ENCODE measurements around the gene GABPA.
"Not testable (repeated sequence)": the region's sequence is repeated elsewhere in the genome, so short reads cannot be mapped to it uniquely, and the experiment has no call there.

GABPA gene

DNA sequence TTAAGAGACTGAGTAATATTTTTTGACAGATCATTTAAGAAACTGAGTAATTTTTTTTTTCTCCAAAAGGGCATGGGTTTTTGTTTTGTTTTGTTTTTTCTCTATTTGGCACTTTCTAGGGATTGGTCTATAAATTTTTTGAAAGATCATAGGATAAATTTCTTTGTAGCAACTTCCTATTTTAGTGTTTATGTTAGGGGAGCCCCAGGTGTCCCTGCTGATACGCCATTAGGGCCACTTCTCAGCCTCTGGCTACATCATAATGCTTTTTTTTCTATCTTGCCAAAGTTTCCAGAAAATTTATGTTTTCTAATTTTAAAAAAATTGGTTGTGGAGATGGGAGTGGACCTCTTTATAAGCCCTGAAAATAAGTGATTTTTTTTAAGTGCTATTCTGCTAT is 2.6 kb downstream of the GABPA start:
- DNase-seq (ENCODE audit: low read depth in 2 of 2), result no peak

DNA sequence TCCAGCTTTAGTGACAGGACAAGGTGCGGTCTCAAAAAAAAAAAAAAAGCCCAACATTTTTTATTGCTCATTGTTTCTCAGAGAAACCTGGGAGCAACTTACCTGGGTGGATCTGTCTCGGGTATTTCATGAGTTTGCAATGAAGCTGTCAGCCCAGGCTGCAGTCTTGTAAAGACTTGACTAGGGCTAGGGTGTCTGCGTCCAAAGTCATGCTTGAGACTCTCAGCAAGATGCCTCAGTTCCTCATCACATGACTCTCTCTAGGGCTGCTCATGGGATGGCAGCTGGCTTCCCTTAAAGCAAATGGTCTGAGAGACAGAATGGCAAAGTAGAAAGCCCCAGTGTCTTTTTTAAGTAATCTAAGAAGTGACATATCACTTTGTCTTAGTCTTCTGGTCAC is 8.1 kb downstream of the GABPA start:
- no peak for DNase-seq (ENCODE audit: low read depth in 2 of 2)

DNA sequence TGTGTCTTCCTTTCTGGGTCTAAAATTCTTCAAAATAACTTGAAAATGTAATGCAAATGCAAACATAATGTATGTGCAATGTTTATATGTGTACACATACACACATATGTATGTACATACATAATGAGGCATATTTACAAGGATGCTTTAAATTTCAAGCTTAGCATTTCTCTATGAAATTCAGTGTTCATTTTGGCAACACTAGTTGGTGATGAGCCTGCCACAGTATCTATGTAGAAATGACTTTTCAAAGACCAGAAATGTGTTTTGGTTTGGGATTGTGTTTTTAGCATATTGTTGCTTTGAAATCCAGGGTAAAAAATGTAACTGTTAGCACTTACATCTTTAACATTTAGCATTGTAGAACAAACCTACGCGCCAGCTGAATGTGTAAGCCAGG is 10.1 kb downstream of the GABPA start:
- no peak for DNase-seq (ENCODE audit: low read depth in 2 of 2)

DNA sequence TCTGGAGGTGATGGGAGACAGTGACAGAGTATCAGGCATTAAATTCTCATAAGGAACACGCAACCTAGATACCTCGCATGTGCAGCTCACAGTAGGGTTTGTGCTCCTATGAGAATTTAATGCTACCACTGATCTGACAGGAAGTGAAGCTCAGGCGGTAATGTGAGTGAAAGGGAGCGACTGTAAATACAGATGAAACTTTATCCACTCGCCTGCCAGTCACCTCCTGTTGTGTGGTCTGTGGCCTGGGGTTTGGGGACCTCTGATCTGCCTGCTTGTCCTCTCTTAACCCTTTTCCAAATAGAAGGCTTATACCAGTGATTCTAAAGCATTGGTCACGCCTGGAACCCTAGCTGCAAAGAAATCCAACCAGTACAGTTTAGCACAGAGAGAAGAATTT is 15.3 kb downstream of the GABPA start:
- no peak for DNase-seq (ENCODE audit: low read depth in 2 of 2)

DNA sequence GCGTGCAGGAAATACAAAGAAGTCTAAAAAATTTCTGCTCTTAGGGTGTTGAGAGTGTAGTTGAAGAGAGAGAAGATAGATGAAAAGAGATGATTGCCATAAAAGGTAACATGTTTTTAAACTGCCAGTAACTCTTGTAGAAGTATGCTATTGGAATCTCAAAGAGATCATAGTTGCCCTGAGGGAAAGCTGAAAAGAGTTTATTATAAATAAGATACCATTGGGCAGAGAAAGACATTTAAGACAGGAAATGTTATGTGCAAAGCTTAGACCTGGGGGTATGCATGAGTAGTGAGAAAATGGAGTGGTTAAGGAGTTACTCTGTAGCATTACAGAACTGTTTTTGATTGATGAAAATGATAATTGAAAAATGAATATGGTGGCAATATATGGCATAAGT is 17.6 kb downstream of the GABPA start:
- no peak for DNase-seq (ENCODE audit: low read depth in 2 of 2)

DNA sequence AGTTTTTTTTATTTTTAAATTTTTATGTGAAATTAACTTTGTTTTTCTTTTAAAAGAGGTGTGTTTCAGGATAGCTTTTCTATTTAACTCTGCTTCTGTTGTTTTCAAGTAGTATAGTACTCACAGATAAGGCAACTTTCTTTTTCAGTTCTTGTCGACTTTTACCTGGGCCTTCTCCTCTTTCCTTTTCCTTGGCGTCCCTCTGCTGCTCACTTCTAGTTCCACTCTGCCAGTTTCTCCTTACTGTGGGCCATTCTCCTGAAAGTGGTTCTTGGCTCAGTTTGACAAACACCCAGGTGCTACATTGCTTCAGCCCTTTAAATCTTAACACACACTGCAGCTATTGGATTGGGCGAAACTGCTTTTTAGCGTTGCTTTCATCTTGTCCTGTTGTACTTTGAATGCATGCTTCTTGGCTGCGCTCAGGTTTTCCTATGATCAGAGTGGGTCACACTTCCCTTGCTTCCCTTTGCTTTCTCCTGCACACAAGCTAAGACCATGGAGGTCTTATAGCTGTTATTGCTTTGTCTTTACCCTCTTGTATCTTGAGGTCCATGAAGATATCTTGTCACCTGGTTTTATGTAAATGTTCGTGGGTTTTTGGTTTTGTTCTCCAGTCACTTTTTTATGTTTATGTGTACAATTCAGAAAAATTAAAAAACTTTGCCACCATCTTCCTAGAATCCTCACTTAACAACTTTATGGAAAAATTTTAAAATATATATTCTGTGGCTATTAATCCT is 21.6 kb downstream of the GABPA start:
- no peak for DNase-seq (ENCODE audit: low read depth in 2 of 2)

DNA sequence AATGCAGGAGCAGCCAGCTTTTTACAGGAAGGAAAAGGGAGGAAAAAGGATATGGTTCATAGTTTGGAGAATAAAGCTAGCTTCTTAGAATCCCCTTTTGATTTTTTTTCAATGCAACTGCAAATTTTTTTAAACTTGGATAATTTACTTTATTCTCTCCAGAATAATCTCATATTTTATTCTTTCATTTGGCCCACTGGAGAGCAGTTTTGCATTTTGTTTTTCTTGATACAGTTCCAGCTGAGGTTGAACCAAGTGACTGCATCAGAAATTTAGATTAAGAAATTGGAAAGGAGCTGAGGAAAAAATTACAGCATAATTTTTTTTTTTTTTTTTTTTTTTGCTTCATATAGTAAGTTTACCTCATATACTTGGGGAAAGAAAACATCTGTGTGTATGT is 22.8 kb downstream of the GABPA start:
- no peak for DNase-seq (ENCODE audit: low read depth in 2 of 2)

DNA sequence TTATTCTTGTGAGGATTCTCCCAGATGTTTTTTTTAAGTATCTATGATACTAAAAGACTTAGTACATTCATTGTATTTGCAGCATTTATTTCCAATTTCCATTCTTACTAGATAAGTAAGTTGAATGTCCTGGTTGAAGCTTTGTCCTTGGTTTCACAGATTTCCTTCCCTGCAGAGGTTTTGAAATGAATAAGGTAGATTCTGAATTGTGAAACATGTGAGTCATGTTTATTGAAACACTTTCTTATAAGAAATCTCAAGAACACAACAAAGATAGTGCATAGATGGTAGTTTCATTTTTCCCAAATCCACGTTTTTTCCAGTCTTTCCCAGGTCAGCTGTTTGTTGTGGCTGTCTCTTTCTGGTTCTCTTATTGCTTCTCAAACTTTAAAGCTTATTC is 24.8 kb downstream of the GABPA start:
- DNase-seq (ENCODE audit: low read depth in 2 of 2), result no peak

DNA sequence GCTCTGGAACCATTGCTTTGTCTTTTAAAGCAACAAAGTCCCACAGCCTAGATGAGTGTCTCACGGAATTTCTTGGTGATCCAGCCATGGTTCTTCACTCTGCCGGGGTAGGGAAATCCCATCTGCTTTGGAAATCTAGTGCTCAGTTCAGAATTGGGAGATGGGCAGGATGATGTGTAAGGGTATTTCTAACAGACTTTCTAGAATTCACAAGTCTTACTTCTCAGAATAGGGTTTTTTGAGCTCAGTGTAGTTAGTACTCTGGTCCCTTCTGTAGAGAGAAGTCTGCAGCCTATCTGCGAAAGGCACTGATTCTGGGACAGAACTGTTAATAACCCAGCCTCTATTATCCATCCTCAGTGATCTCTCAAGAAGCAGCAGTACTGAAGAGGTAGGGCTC is 25.3 kb downstream of the GABPA start:
- DNase-seq (ENCODE audit: low read depth in 2 of 2), result no peak

DNA sequence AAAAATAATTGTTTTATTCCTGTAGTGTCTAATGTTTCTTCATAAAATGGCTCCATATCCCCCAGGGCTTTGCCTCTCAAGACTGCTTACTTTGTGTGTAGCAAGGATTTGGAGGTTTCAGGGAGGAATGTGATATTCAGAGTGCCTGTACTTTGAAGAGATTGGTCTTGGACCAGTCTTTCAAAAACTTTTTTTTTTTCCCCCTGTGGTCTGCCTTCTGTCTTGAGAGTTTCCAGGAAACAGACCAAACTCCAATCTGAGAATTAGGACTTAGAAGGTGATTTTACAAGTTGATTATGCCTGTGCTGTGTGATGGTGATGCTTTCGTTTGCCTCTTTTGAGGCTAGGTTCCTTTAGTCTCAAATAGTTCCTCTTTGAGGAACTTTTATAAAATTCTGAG is 25.9 kb downstream of the GABPA start:
- no peak for DNase-seq (ENCODE audit: low read depth in 2 of 2)

DNA sequence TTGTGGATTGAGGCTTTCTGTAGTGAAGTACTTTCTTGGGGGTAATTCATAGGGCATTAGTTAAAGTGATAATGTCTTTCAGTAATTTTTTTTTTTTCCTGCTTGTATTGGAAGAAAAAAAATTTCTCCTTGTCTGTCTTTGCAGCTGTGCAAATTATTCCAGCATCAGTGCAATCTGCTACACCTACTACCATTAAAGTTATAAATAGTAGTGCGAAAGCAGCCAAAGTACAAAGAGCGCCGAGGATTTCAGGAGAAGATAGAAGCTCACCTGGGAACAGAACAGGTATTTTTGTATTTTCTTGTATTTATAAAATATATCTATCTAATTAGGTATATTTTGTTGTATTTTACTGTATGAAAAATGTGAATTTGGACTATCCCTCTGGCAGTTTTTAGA is 29.3 kb downstream of the GABPA start:
- no peak for DNase-seq (ENCODE audit: low read depth in 2 of 2)

DNA sequence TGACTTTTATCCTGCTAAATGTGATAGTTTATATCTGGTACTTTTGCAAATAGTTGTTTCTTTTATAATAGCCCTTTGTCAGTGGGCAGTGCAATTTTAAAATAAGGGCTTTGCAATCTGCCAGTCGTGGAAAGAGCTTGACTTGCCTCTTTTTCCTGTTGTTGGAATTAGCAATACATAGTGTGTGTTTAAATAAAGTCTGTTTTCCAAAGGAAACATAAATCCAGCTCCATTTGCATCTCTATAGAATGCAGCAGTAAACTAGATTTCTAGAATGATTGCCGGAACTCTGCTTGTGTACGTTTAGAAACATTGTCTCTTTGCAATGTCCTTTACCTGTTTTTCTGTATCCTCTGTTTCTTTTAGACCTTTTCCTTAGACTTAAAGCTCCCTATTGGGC is 33.1 kb downstream of the GABPA start:
- no peak for DNase-seq (ENCODE audit: low read depth in 2 of 2)

DNA sequence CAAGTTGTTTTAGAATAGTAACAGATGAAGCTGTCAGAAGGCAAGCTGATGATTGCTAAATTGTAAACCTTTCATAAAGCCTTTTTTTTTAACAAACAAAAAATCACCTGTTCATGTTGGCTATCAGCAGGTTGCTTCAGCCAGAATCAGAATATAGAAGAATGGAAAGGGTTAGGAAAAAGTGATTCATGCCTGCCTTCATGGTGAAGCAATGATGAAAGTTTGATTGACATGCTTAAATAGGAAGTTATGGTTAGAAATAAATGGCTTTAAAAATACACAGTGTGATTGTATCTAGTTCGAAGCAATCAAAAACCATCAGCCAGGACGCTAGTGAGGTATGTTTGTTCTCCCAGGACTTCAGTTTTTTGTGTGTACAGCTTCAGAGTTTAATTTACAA is 37.9 kb downstream of the GABPA start:
- no peak for DNase-seq (ENCODE audit: low read depth in 2 of 2)

DNA sequence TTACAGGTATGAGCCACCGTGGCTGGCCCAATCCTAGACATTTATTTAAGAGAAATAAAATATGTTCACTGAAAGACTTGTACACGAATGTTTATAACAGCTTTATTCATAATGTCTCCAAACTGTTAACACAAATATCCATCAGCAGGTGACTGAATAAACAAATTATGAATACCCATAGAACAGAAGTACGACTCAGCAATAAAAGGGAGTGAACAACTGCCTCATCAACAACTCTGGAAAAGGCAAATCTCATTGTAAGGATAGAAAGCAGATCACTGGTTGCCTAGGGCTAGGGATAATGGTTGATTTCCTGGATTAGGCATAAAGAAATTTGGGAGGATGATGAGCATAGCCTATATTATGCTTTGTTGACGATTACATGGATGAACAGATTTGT is 41.7 kb downstream of the GABPA start:
- no peak for DNase-seq (ENCODE audit: low read depth in 2 of 2)

DNA sequence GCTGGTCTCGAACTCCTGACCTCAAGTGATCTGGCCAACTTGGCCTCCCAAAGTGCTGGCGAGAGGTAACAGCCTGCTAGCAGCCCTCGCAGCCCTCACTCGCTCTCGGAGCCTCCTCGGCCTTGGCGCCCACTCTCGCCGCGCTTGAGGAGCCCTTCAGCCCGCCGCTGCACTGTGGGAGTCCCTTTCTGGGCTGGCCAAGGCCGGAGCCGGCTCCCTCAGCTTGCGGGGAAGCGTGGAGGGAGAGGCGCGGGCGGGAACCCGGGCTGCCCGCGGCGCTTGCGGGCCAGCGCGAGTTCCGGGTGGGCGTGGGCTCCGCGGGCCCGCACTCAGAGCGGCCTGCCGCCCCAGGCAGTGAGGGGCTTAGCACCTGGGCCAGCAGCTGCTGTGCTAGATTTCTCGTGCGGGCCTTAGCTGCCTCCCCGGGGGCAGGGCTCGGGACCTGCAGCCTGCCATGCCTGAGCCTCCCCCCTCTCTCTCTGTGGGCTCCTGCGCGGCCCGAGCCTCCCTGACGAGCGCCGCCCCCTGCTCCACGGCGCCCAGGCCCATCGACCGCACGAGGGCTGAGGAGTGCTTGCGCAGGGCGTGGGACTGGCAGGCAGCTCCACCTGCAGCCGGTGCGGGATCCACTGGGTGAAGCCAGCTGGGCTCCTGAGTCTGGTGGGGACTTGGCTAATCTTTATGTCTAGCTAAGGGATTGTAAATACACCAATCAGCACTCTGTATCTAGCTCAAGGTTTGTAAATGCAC is 43.5 kb downstream of the GABPA start:
- not testable (repeated sequence) for DNase-seq (ENCODE audit: low read depth in 2 of 2)

DNA sequence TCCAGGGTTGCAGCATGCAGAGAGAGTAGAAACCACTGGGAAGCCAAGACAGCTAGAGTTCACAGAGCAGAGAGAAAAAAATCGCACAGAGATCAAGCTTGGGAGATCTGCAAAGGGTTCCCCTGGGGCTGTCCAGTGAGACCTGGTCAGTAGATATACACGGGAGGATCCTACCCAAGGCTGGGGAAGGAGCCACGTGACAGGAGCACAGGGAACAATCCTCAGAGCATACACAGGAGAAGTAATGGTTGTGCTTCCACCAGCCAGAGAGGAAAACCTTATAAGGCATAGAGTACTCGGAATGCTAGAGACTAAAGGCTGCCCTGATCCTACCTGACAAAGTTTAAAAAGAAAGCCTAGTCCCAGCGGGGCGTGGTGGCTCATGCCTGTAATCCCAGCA is 53.9 kb downstream of the GABPA start:
- no peak for DNase-seq (ENCODE audit: low read depth in 2 of 2)

DNA sequence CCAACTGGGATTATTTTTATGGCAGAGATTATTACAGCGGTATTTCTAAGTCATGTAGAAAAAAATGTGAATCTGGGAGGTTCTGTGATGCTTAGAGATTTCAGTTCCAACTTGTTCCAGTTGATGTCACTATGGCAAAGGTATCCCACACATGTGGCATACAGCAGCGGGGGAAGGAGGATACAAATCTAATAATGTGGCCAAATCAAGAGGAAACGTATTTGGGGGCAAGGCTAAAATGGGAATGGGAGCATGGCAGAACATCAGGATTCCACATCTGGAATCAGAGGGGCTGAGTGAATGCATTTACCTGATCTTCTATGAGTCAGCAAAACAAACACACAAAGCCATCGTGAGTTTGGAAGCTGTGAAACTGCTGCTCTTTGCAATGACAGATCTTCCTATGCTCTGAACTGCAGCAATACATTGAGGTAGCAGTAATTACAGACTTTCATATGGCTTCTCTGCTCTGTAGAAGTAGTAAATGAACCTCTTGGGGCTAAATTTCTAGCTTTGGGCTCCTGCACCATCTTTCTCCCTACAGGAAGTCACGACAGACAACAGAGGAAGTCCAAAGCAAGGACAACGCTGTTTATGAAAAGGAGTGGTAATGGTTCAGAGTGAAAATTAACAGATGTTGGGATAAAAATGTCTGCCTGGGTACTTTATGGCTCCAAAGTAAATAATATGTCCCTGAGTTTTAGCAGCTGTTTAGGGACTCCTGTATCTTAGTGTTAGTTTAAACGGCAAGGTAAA is 55.5 kb downstream of the GABPA start:
- DNase-seq (ENCODE audit: low read depth in 2 of 2), result no peak

DNA sequence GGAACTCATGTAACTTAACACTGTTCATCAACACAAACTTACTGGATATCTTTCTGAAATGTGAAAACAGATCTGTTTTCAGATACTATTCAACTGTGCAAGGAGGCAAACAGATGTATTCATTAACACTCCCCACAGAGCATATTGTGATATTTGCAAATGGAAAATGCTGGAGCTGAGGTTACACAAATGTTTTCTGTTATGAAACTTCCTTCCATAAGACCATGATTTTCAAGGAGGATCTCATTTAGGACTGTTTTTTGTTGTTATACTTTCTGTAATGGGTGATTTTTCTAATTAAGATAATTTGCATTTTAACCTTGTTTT is 56.1 kb downstream of the GABPA start:
- DNase-seq (ENCODE audit: low read depth in 2 of 2), result no peak

DNA sequence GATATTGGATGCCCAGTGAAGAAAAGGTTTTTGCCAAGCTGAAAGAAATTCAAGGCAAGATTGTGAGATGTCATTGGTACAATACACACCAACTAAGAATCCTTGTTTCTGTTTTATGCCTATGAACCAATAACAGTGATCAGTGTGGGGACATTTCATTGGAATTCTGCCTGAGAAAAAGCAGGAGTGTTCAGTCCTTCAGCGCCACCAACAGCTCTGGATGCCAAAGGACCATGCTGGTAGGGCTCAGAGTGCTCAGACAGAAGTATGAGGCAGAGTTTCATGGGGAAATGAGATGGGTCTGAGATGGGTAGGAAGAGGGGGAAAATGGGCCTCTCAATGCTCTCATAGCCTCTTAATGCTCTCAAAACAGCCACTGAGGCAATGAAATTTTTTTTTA is 56.5 kb downstream of the GABPA start:
- DNase-seq (ENCODE audit: low read depth in 2 of 2), result no peak

DNA sequence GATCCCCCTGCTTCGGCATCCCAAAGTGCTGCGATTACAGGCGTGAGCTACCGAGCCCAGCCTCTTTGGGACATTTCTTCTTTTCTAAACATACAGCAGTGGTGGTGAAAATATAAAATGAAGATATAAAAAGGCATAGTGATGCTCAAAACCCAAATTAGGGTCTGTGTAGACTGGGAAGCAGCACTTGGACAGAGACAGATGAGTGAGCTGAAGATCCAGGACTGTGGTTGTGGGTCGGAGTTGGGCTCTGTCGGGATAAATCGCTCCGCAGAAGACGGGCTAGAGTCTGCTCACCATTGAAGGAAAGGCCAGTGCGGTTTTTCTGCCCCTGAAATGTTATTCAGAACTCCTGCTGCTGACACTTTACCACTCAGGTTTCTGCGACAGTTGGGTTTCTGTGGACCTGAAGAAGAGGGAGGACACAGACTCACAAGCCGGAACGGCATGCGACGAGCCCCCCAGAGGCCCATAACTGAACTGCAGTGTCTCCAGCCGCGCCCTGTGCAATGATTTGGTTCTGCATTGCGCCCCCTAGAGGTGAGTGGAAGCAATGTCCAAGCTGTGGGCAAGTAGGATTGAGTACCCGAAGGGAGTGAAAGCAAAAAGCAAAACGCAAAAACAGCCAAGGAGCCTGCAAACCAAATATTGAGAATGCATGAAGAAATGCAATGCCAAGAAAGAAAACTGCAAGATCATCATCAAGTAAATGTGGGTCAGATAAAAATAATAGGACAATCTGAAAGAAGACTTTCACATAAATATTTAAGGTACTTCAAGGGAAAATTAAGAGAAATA is 66.6 kb downstream of the GABPA start:
- peak; percentile 75 to 88 for DNase-seq (ENCODE audit: low read depth in 2 of 2)

DNA sequence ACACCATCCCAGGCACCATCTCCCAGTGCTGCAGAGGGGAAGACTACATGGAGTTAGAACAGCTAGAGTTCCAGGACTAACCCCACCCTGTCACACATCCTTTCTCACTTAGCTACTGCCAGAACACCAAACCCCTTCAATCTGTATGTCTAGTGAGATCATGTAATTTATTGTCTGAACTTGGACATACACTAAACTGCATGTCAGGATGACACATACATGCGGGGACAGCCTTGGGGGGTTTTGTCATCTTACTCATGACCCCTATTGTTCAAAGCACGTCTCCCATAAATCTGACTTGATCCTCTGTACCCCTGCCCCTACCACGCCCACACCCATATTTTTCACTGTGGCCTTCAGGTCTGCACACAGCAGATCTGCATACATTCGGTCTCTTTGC is 71.3 kb downstream of the GABPA start:
- no peak for DNase-seq (ENCODE audit: low read depth in 2 of 2)

DNA sequence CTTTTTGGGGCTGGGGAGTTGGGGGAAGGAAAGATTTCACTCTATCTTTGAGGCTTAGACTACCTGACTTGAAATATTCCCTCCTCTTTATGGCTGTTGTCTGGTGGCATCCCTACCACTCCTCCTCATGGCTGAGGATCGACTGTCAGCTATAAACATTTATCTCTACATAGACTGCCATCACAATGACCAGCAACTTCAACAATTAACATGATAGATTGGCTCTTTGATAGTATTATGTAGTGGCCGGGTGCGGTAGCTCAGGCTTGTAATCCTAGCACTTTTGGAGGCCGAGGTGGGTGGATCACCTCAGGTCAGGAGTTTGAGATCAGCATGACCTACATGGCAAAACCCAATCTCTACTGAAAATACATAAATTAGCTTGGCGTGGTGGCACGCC is 72.4 kb downstream of the GABPA start:
- no peak for DNase-seq (ENCODE audit: low read depth in 2 of 2)
